Uterus (tissue), 2 donors: Measurements from ENCODE around the gene PRKAG2.

Source experiments
- CTCF ChIP-seq, 4 experiments: fragments of 200-600 bp in 2 of 4; fragments of 450-650 bp in 2 of 4; sonication (generic) in 2 of 4; IDR thresholded peaks; one replicate each; pipeline ENCODE4 v1.5.1; 2016 to 2019; ENCODE audit warnings: antibody characterized with exemption in 4 of 4, mild to moderate bottlenecking in 2 of 4, moderate library complexity in 1 of 4
- POLR2A ChIP-seq, 2 donors: fragments of 450-650 bp; IDR thresholded peaks; one replicate each; pipeline ENCODE4 v1.6.1; 2016; ENCODE audit warnings: antibody characterized with exemption in 2 of 2, mild to moderate bottlenecking in 1 of 2, moderate library complexity in 1 of 2

- TF ChIP-seq CTCF (IDR thresholded peaks at IDR 0.05) (no peak), POLR2A (IDR thresholded peaks at IDR 0.05) (no peak)
These were observed 253.1 kb downstream of the PRKAG2 start for GRCh38 chr7:151623766-151624165.
